Activated CD4-positive, alpha-beta T cell treated with anti-CD3 and anti-CD28 coated beads for 4 hours (primary cell): ENCODE results near the gene PTPRF.
"Not testable (repeated sequence)": the region's sequence is repeated elsewhere in the genome, so short reads cannot be mapped to it uniquely, and the experiment has no call there.

Experiments used
- DNase-seq, 2 donors: peaks; one replicate each; pipeline ENCODE4 v3.0.0-alpha.2; 2020

Gene PTPRF

GRCh38 chr1:43538969-43539368, 8.3 kb downstream of the PTPRF start:
- DNase-seq = no peak

GRCh38 chr1:43539726-43540434, 9.2 kb downstream of the PTPRF start:
- no peak for DNase-seq

- no peak for DNase-seq
These were observed 10.0 kb downstream of the PTPRF start for GRCh38 chr1:43540653-43541071.

- no peak for DNase-seq
These were observed 10.5 kb downstream of the PTPRF start for GRCh38 chr1:43541141-43541540.

GRCh38 chr1:43541721-43542401, 11.2 kb downstream of the PTPRF start:
- DNase-seq = no peak

GRCh38 chr1:43542527-43543458, 12.1 kb downstream of the PTPRF start:
- no peak for DNase-seq

- DNase-seq = no peak
These were observed 12.9 kb downstream of the PTPRF start for GRCh38 chr1:43543567-43543966.

GRCh38 chr1:43545339-43545694, 14.6 kb downstream of the PTPRF start:
- no peak for DNase-seq

GRCh38 chr1:43545695-43546387, 15.2 kb downstream of the PTPRF start:
- no peak for DNase-seq

- DNase-seq = no peak
These were observed 15.9 kb downstream of the PTPRF start for GRCh38 chr1:43546388-43547100.

- DNase-seq = no peak
These were observed 16.9 kb downstream of the PTPRF start for GRCh38 chr1:43547538-43548072.

GRCh38 chr1:43548285-43549271, 17.9 kb downstream of the PTPRF start:
- DNase-seq = no peak

GRCh38 chr1:43549394-43549793, 18.7 kb downstream of the PTPRF start:
- DNase-seq = not testable (repeated sequence)

GRCh38 chr1:43549921-43550597, 19.4 kb downstream of the PTPRF start:
- no peak for DNase-seq

GRCh38 chr1:43550598-43551246, 20.0 kb downstream of the PTPRF start:
- no peak for DNase-seq

GRCh38 chr1:43551396-43551888, 20.8 kb downstream of the PTPRF start:
- DNase-seq = no peak

GRCh38 chr1:43552059-43552742, 21.5 kb downstream of the PTPRF start:
- no peak for DNase-seq

- no peak for DNase-seq
These were observed 22.1 kb downstream of the PTPRF start for GRCh38 chr1:43552813-43553212.
